Transverse colon (tissue), 3 donors: Measurements from ENCODE around the gene POLR1D.

Source experiments
- EP300 ChIP-seq: sonication (generic); formaldehyde crosslinking; IDR thresholded peaks from one replicate; pipeline ENCODE4 v1.6.1; 2017; ENCODE audit warnings: antibody characterized with exemption, low read depth
- TF ChIP-seq, protein P1 (sequence below), 5 experiments: fragments of 200-600 bp in 3 of 5; fragments of 450-650 bp in 2 of 5; sonication (generic) in 3 of 5; IDR thresholded peaks; 1 replicate in 2 of 5; 2 replicates in 3 of 5; pipeline ENCODE4 v1.5.1; 2016 to 2017; ENCODE audit warnings: antibody characterized with exemption in 5 of 5, inconsistent platforms in 3 of 5, mild to moderate bottlenecking in 2 of 5, moderate library complexity in 1 of 5

DNA sequence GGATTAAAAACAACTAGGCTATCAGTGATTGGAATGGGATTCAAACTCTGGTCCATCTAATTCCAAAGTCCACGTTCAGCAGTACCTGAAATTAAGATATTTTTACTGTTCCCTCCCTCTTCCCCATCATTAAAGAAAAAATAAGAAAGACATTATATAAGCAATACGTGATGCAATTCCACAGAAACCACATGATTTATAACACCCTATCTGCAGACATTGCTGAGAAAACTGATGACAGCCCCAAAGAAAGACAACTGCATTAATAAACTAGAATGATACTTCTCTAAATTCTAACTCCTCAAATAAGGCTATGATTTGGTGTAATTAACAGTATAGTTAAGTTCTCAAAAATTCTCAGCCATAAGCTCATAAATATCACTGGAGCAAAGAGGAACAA lies 20.5 kb upstream of the POLR1D start:
- TF ChIP-seq, protein P1, sequence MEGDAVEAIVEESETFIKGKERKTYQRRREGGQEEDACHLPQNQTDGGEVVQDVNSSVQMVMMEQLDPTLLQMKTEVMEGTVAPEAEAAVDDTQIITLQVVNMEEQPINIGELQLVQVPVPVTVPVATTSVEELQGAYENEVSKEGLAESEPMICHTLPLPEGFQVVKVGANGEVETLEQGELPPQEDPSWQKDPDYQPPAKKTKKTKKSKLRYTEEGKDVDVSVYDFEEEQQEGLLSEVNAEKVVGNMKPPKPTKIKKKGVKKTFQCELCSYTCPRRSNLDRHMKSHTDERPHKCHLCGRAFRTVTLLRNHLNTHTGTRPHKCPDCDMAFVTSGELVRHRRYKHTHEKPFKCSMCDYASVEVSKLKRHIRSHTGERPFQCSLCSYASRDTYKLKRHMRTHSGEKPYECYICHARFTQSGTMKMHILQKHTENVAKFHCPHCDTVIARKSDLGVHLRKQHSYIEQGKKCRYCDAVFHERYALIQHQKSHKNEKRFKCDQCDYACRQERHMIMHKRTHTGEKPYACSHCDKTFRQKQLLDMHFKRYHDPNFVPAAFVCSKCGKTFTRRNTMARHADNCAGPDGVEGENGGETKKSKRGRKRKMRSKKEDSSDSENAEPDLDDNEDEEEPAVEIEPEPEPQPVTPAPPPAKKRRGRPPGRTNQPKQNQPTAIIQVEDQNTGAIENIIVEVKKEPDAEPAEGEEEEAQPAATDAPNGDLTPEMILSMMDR (IDR thresholded peaks at IDR 0.05), result no peak
- no peak for TF ChIP-seq EP300
